ENCODE results near the gene FUT7.

- TF ChIP-seq CTCF (conservative IDR thresholded peaks at IDR 0.05 in 1 of 2, IDR thresholded peaks at IDR 0.05 in 1 of 2; ENCODE audit: low read depth in 1 of 2, low read length in 2 of 2) (no peak), EZH2 (IDR thresholded peaks at IDR 0.05; ENCODE audit: low read length, missing control alignments) (no peak)
These were observed 29.8 kb downstream of the FUT7 start for GRCh38 chr9:137001857-137002645.
